ENCODE data around the gene HBD. TPM values are rescaled to one million over a fixed set of nuclear protein-coding genes. Genes with fewer than 3 reads are reported as not detected.

Gene HBD
- total and polyA plus RNA-seq, 2 donors (not counting 3 experiments of a cell fraction or from before 2014, with no cell fraction given) = not detected

GRCh38 chr11:5235364-5236095 lies 1.2 kb upstream of the HBD start:
- POLR2A ChIA-PET = no interaction called here
- Histone ChIP-seq H3K4me3 (replicated peaks in 1 of 3; ENCODE audit: insufficient read depth in 1 of 3, low read depth in 1 of 3, low read length in 3 of 3) (no peak overlapping the region), H3K27me3 (ENCODE audit: control insufficient read depth in 2 of 2, insufficient read depth in 2 of 2, low read length in 2 of 2) (no peaks in the 10 kb centered on the region), H3K9ac (replicated peaks; ENCODE audit: extremely low read depth, insufficient read depth, low read length) (no peak overlapping the region), H3K4me1 (ENCODE audit: control insufficient read depth, extremely low read depth, insufficient read depth, low read length) (no peaks in the 10 kb centered on the region), H3K27ac (ENCODE audit: insufficient read depth, low read depth, low read length) (no peak overlapping the region), H4K20me1 (replicated peaks; ENCODE audit: control insufficient read depth, extremely low read depth, insufficient read depth, low read length) (no peaks in the 10 kb centered on the region), H3K79me2 (ENCODE audit: control insufficient read depth, insufficient read depth, low read length) (no peaks in the 10 kb centered on the region), H3K36me3 (ENCODE audit: control insufficient read depth in 2 of 2, extremely low read depth in 1 of 2, insufficient read depth in 2 of 2, low read length in 2 of 2) (no peaks in the 10 kb centered on the region), H2AFZ (ENCODE audit: low read depth, low read length) (no peak overlapping the region), H3K4me2 (ENCODE audit: insufficient read depth, low read length) (no peak overlapping the region), H3K9me3 (replicated peaks; ENCODE audit: control insufficient read depth, insufficient read depth, low read length) (no peaks in the 10 kb centered on the region), H3K9me1 (replicated peaks; ENCODE audit: control insufficient read depth, extremely low read depth, insufficient read depth, low read length) (no peaks in the 10 kb centered on the region)
- dilution Hi-C loops (cut with MboI; ENCODE audit: extremely low pct_ligation_motif_present, low sequenced_read_pairs) = no loop called here
- TF ChIP-seq GATA2 (IDR thresholded peaks at IDR 0.05; ENCODE audit: insufficient read depth, insufficient read length, low read depth, low read length) (no peak), MYC (IDR thresholded peaks at IDR 0.05; ENCODE audit: low read depth, low read length) (no peak), MAX (IDR thresholded peaks at IDR 0.05; ENCODE audit: insufficient read depth, insufficient read length) (no peak), CTCF (IDR thresholded peaks at IDR 0.05; ENCODE audit: extremely low read depth in 1 of 2, insufficient read depth in 1 of 2, low read depth in 1 of 2, low read length in 2 of 2) (no peak), FOS (IDR thresholded peaks at IDR 0.05; ENCODE audit: borderline replicate concordance, insufficient read depth, low read length) (no peak), POLR2AphosphoS5 (IDR thresholded peaks at IDR 0.05; ENCODE audit: insufficient read depth, low read depth, low read length) (no peak), POLR2A (IDR thresholded peaks at IDR 0.05; ENCODE audit: low read depth, low read length) (no peak), JUN (IDR thresholded peaks at IDR 0.05; ENCODE audit: borderline replicate concordance, insufficient read depth, insufficient read length, low read depth) (no peak), EZH2 (IDR thresholded peaks at IDR 0.05; ENCODE audit: borderline replicate concordance, low read depth, low read length, severe bottlenecking) (no peak)
- DNase-seq (ENCODE audit: low read depth, low spot score) = no peak
- intact Hi-C loops (cut with micrococcal nuclease) = no loop called here
- BruUV-seq (replicated peaks) = no TSS peak
- CTCF ChIA-PET = no interaction called here
- FAIRE-seq = no peak

Data from endothelial cell of umbilical vein (primary cell).